Measurements from ENCODE around the gene TPTE2. TPM values are rescaled to one million over a fixed set of nuclear protein-coding genes. Genes with fewer than 3 reads are reported as not detected.

Gene TPTE2
- total and polyA plus RNA-seq, 2 of the 8 experiments (the other 6 are each of a cell fraction or from before 2014, with no cell fraction given) = not detected

GRCh38 chr13:19606152-19606551, 44.8 kb upstream of the TPTE2 start:
- Histone ChIP-seq H4K20me1 (replicated peaks in 1 of 2; ENCODE audit: control insufficient read depth in 1 of 2, insufficient read depth in 2 of 2, low read length in 2 of 2) (no peaks in the 10 kb centered on the region), H3K56ac (replicated peaks; ENCODE audit: insufficient read length, low read depth, low read length) (no peak overlapping the region), H3K27ac (ENCODE audit: low read depth, low read length) (no peak overlapping the region), H3K18ac (ENCODE audit: extremely low read depth, low read length) (no peak overlapping the region), H3K36me3 (ENCODE audit: control insufficient read depth in 2 of 4, insufficient read depth in 4 of 4, low read length in 3 of 4) (peaks cover 0 to 4% (median 0%) of the 10 kb centered on the region in 4 experiments; a peak in 1 of 8 replicates), H3K14ac (ENCODE audit: insufficient read length) (no peak overlapping the region), H3K4me2 (ENCODE audit: insufficient read depth in 1 of 2, low read depth in 2 of 2, low read length in 2 of 2) (no peak overlapping the region), H2AK5ac (ENCODE audit: low read depth, low read length) (no peak overlapping the region), H2BK20ac (ENCODE audit: low read length) (no peak overlapping the region), H3K9ac (replicated peaks in 1 of 4; ENCODE audit: extremely low read depth in 1 of 4, low read depth in 3 of 4, low read length in 3 of 4) (no peak overlapping the region), H2AFZ (ENCODE audit: low read length) (no peak overlapping the region), H2BK12ac (ENCODE audit: low read depth, low read length) (no peak overlapping the region), H2BK120ac (replicated peaks; ENCODE audit: low read depth, low read length) (no peak overlapping the region), H3K9me3 (ENCODE audit: insufficient read depth in 2 of 2, low read depth in 1 of 2, low read length in 1 of 2) (peaks cover 7 to 13% of the 10 kb centered on the region in 2 experiments; a peak in 2 of 4 replicates), H4K91ac (replicated peaks; ENCODE audit: insufficient read length, low read length) (no peak overlapping the region), H4K8ac (ENCODE audit: extremely low read depth, insufficient read depth, low read length) (no peak overlapping the region), H3K27me3 (replicated peaks in 1 of 4; ENCODE audit: control insufficient read depth in 3 of 4, extremely low read depth in 1 of 4, insufficient read depth in 3 of 4, low read length in 3 of 4) (peaks cover 0 to 11% (median 8%) of the 10 kb centered on the region in 4 experiments; a peak in 5 of 7 replicates), H3K4me1 (replicated peaks in 1 of 4; ENCODE audit: control insufficient read depth in 3 of 4, insufficient read depth in 4 of 4, low read length in 3 of 4) (peaks cover 0 to 2% (median 0%) of the 10 kb centered on the region in 4 experiments; a peak in 1 of 7 replicates), H2BK5ac (ENCODE audit: low read depth, low read length) (no peak overlapping the region), H3K23me2 (ENCODE audit: low read depth, low read length) (peaks cover 6% of the 10 kb centered on the region; the same call in 1 of the 2 replicates), H3K23ac (ENCODE audit: insufficient read length) (no peak overlapping the region), H3K79me2 (ENCODE audit: control insufficient read depth in 1 of 2, insufficient read depth in 2 of 2, low read length in 2 of 2) (peaks cover 0 to 3% of the 10 kb centered on the region in 2 experiments; a peak in 1 of 4 replicates), H3K4ac (replicated peaks; ENCODE audit: insufficient read length, low read depth, low read length) (no peak overlapping the region), H4K5ac (ENCODE audit: insufficient read length, low read depth, low read length) (no peak overlapping the region), H2BK15ac (ENCODE audit: low read length) (no peak overlapping the region), H3K79me1 (ENCODE audit: low read depth, low read length) (no peaks in the 10 kb centered on the region), H3K4me3 (ENCODE audit: extremely low read depth in 1 of 4, insufficient read depth in 2 of 4, low read depth in 3 of 4, low read length in 4 of 4) (no peak overlapping the region)
- no peak for DNase-seq (ENCODE audit: low read depth in 1 of 2, low spot score in 2 of 2)
- no peak for TF ChIP-seq BCL11A (IDR thresholded peaks at IDR 0.05; ENCODE audit: low read depth in 2 of 2, low read length in 2 of 2)
- no peak for TF ChIP-seq FOSL1 (IDR thresholded peaks at IDR 0.05; ENCODE audit: insufficient read depth, low read depth, low read length)
- TF ChIP-seq POLR2AphosphoS5 (IDR thresholded peaks at IDR 0.05; ENCODE audit: low read depth, low read length) = no peak
- no peak for TF ChIP-seq USF2 (IDR thresholded peaks at IDR 0.05; ENCODE audit: low read length)
- TF ChIP-seq POU5F1 (IDR thresholded peaks at IDR 0.05; ENCODE audit: low read depth, low read length) = no peak
- no peak for TF ChIP-seq SAP30 (IDR thresholded peaks at IDR 0.05; ENCODE audit: insufficient read depth, insufficient replicate concordance, low read length)
- TF ChIP-seq CBX8 (IDR thresholded peaks at IDR 0.05; ENCODE audit: borderline replicate concordance, low read depth, low read length) = no peak
- no peak for TF ChIP-seq RAD21 (IDR thresholded peaks at IDR 0.05 in 1 of 2, conservative IDR thresholded peaks at IDR 0.05 in 1 of 2; ENCODE audit: low read depth in 2 of 2, low read length in 2 of 2)
- no peak for TF ChIP-seq EP300 (IDR thresholded peaks at IDR 0.05; ENCODE audit: borderline replicate concordance in 1 of 2, low read depth in 2 of 2, low read length in 2 of 2)
- TF ChIP-seq SIN3A (conservative IDR thresholded peaks at IDR 0.05 in 1 of 2, IDR thresholded peaks at IDR 0.05 in 1 of 2; ENCODE audit: low read depth in 1 of 2, low read length in 2 of 2) = no peak
- no peak for TF ChIP-seq JUND (IDR thresholded peaks at IDR 0.05; ENCODE audit: low read length)
- POLR2A ChIA-PET (ENCODE audit: partially characterized antibody) = interaction anchor here (0.9 kb wide), 1 partner anchor 27 kb away, joined by 4 read pairs; the partner anchor contains the start of gene MPHOSPH8
- CTCF ChIA-PET (ENCODE audit: partially characterized antibody) = no interaction called here
- no peak for FAIRE-seq

All from H1 (cell line).